Measurements from ENCODE around the gene SPRR1B. TPM values are rescaled to one million over a fixed set of nuclear protein-coding genes. Genes with fewer than 3 reads are reported as not detected.

SPRR1B gene
- total RNA-seq, 1 donor from 2014 or later, result 216 TPM

GRCh38 chr1:152993186-152993585, 37.8 kb upstream of the SPRR1B start:
- no peak overlapping the region for H3K4me3 ChIP-seq
- no peak overlapping the region for H3K27ac ChIP-seq
- no peaks in the 10 kb centered on the region for H3K4me1 ChIP-seq
- no peaks in the 10 kb centered on the region for H3K36me3 ChIP-seq
- intact Hi-C loops (cut with DNase I), result no loop called here
- no peak for TF ChIP-seq POLR2A (IDR thresholded peaks at IDR 0.05)
- TF ChIP-seq, protein P1, sequence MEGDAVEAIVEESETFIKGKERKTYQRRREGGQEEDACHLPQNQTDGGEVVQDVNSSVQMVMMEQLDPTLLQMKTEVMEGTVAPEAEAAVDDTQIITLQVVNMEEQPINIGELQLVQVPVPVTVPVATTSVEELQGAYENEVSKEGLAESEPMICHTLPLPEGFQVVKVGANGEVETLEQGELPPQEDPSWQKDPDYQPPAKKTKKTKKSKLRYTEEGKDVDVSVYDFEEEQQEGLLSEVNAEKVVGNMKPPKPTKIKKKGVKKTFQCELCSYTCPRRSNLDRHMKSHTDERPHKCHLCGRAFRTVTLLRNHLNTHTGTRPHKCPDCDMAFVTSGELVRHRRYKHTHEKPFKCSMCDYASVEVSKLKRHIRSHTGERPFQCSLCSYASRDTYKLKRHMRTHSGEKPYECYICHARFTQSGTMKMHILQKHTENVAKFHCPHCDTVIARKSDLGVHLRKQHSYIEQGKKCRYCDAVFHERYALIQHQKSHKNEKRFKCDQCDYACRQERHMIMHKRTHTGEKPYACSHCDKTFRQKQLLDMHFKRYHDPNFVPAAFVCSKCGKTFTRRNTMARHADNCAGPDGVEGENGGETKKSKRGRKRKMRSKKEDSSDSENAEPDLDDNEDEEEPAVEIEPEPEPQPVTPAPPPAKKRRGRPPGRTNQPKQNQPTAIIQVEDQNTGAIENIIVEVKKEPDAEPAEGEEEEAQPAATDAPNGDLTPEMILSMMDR (IDR thresholded peaks at IDR 0.05), result no peak
- TF ChIP-seq POLR2AphosphoS5 (IDR thresholded peaks at IDR 0.05; ENCODE audit: insufficient read depth in 1 of 2, low read depth in 1 of 2), result no peak
- no peaks in the 10 kb centered on the region for H3K9me3 ChIP-seq
- H3K27me3 ChIP-seq, result no peaks in the 10 kb centered on the region
- no peak for DNase-seq (ENCODE audit: extremely low spot score in 2 of 2)

GRCh38 chr1:152995842-152996241, 35.2 kb upstream of the SPRR1B start:
- TF ChIP-seq, protein P1 (IDR thresholded peaks at IDR 0.05), result no peak
- no peak for DNase-seq (ENCODE audit: extremely low spot score in 2 of 2)
- intact Hi-C loops (cut with DNase I), result no loop called here

DNA sequence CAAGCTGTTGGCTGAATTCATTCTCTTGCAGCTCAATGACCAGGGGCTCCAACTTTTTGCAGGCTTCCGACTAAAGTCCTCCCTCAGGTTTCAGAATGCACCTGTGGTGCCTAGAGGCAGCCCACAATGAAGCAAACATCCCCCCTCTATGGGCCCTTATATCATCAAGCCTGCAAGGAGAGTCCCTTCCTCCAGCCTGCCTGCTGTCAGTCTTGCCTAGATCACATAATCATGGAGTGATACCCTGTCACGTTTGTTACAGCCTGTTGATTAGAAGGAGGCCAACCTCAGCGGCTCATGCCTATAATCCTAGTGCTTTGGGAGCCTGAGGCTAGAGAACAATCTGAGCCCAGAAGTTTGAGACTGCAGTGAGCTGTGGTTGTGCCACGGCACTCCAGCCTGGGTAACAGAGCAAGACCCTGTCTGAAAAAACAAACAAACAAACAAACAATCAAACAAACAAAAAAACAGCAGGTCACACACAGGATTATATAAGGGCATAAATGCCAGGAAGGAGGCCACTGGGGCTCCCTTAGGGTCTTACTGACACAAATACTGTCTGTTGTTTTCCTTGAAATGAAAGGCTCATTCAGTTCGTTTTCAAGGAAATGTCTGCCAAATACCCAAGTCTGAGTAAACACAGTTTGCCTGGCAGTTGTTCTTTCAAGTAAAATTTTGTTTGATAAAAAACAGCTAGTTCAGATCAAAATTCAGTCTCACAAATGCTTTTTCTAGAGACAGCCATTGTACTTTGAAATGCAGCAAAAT, 34.2 kb upstream of the SPRR1B start:
- no peak for TF ChIP-seq POLR2A (IDR thresholded peaks at IDR 0.05)
- no peak overlapping the region for H3K27ac ChIP-seq
- H3K27me3 ChIP-seq, result no peaks in the 10 kb centered on the region
- intact Hi-C loops (cut with DNase I), result no loop called here
- H3K36me3 ChIP-seq, result no peaks in the 10 kb centered on the region
- no peaks in the 10 kb centered on the region for H3K9me3 ChIP-seq
- no peak for DNase-seq (ENCODE audit: extremely low spot score in 2 of 2)
- H3K4me1 ChIP-seq, result no peaks in the 10 kb centered on the region
- no peak overlapping the region for H3K4me3 ChIP-seq

More at GRCh38 chr1:152995842-152996241, 35.2 kb upstream of the SPRR1B start:
- H3K27ac ChIP-seq, result no peak overlapping the region
- H3K4me3 ChIP-seq, result no peak overlapping the region
- no peaks in the 10 kb centered on the region for H3K27me3 ChIP-seq
- no peaks in the 10 kb centered on the region for H3K36me3 ChIP-seq
- no peaks in the 10 kb centered on the region for H3K9me3 ChIP-seq
- H3K4me1 ChIP-seq, result no peaks in the 10 kb centered on the region

DNA sequence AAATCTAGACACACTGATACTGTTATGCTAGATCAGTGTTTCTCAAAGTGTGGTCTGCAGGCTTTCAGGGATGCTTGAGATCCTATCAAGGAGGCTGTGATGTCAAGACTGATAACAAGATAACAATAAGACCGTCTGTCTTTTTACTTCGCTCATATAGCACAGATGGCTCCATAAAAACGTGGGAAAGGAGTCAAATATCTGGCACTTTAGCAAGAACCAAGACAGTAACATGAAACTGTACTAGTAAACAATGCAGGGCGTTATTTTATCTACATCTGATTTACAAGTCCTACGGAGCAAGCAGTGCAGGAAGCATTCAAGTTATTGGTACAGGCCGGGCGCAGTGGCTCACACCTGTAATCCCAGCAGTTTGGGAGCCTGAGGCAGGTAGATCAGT, 33.1 kb upstream of the SPRR1B start:
- no peaks in the 10 kb centered on the region for H3K9me3 ChIP-seq
- no peak for TF ChIP-seq POLR2AphosphoS5 (IDR thresholded peaks at IDR 0.05; ENCODE audit: insufficient read depth in 1 of 2, low read depth in 1 of 2)
- TF ChIP-seq, protein P1 (IDR thresholded peaks at IDR 0.05), result no peak
- H3K27ac ChIP-seq, result no peak overlapping the region
- H3K4me3 ChIP-seq, result no peak overlapping the region
- H3K36me3 ChIP-seq, result no peaks in the 10 kb centered on the region
- no peaks in the 10 kb centered on the region for H3K4me1 ChIP-seq
- DNase-seq (ENCODE audit: extremely low spot score in 2 of 2), result no peak
- intact Hi-C loops (cut with DNase I), result no loop called here
- no peaks in the 10 kb centered on the region for H3K27me3 ChIP-seq

DNA sequence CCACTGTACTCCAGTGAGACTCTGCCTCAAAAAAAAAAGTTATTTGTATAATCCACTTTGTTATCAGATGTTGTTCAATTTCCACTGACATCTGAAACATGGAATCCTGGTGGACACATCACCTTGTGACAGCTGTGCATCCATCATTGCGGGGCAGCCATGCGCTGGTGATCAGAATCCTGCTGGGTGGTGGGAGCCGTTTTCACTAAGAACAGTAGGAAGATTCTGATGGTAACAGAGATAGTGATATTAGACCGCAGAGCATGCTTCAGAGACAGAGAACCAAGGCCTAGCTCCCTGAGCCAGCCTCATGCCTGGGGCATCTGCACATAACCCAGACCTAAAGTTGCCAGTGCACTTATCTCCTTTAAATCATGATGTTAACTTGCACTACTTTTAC, 32.5 kb upstream of the SPRR1B start:
- no peaks in the 10 kb centered on the region for H3K9me3 ChIP-seq
- no peaks in the 10 kb centered on the region for H3K36me3 ChIP-seq
- no peak for TF ChIP-seq POLR2AphosphoS5 (IDR thresholded peaks at IDR 0.05; ENCODE audit: insufficient read depth in 1 of 2, low read depth in 1 of 2)
- TF ChIP-seq, protein P1 (IDR thresholded peaks at IDR 0.05), result no peak
- TF ChIP-seq POLR2A (IDR thresholded peaks at IDR 0.05), result no peak
- H3K4me3 ChIP-seq, result no peak overlapping the region
- no peaks in the 10 kb centered on the region for H3K27me3 ChIP-seq
- DNase-seq (ENCODE audit: extremely low spot score in 2 of 2), result no peak
- H3K27ac ChIP-seq, result no peak overlapping the region
- H3K4me1 ChIP-seq, result no peaks in the 10 kb centered on the region
- intact Hi-C loops (cut with DNase I), result no loop called here
